Karpas-422 (cell line): ENCODE data around the gene KCNAB1. TPM values are rescaled to one million over a fixed set of nuclear protein-coding genes. Genes with fewer than 3 reads are reported as not detected.

Source experiments
- DNase-seq: peaks from one replicate; pipeline ENCODE4 v3.0.0-alpha.2; 2015
- H2AFZ ChIP-seq: fragments of 200-600 bp; sonication (generic); 2 replicates; pipeline ENCODE4 v1.6.1; 2014; ENCODE audit warnings: antibody characterized with exemption, low read length, mixed read lengths
- H3K27ac ChIP-seq: fragments of 200-600 bp; sonication (generic); 2 replicates; pipeline ENCODE4 v1.5.1; 2014; ENCODE audit warnings: mild to moderate bottlenecking, low read length, moderate library complexity
- H3K27me3 ChIP-seq: fragments of 200-600 bp; sonication (generic); 2 replicates; pipeline ENCODE4 v1.6.1; 2014; ENCODE audit warnings: low read length, mixed read lengths
- H3K36me3 ChIP-seq: fragments of 200-600 bp; sonication (generic); 2 replicates; pipeline ENCODE4 v1.6.1; 2014; ENCODE audit warnings: low read length, mixed read lengths; ENCODE audit not compliant: insufficient read depth
- H3K4me1 ChIP-seq: fragments of 200-600 bp; sonication (generic); 2 replicates; pipeline ENCODE4 v1.6.1; 2014; ENCODE audit warnings: mild to moderate bottlenecking, low read length, mixed read lengths
- H3K4me2 ChIP-seq: fragments of 200-600 bp; sonication (generic); 2 replicates; pipeline ENCODE4 v1.6.1; 2014; ENCODE audit warnings: low read length, low read depth, mild to moderate bottlenecking; ENCODE audit not compliant: poor library complexity, severe bottlenecking
- H3K4me3 ChIP-seq: fragments of 200-600 bp; sonication (generic); 2 replicates; pipeline ENCODE4 v1.5.1; 2014; ENCODE audit warnings: mild to moderate bottlenecking, antibody characterized with exemption, low read length, mixed read lengths
- H3K79me2 ChIP-seq: fragments of 200-600 bp; sonication (generic); 2 replicates; pipeline ENCODE4 v1.6.1; 2014; ENCODE audit warnings: mild to moderate bottlenecking, low read length, mixed read lengths
- H3K9ac ChIP-seq: fragments of 200-600 bp; sonication (generic); 2 replicates; pipeline ENCODE4 v1.6.0; 2014; ENCODE audit warnings: low read length
- H3K9me2 ChIP-seq: fragments of 200-600 bp; sonication (generic), shearing (Covaris generic); replicated peaks from 2 replicates; pipeline ENCODE4 v1.6.0; 2014; ENCODE audit warnings: mild to moderate bottlenecking, low read length, moderate library complexity; ENCODE audit not compliant: insufficient read depth
- H3K9me3 ChIP-seq: fragments of 300-700, 200-600 bp; sonication (generic); 2 replicates; pipeline ENCODE4 v1.6.1; 2014; ENCODE audit warnings: low read length, mixed read lengths
- H4K20me1 ChIP-seq: fragments of 200-600 bp; sonication (generic); 2 replicates; pipeline ENCODE4 v1.6.1; 2014; ENCODE audit warnings: mild to moderate bottlenecking, antibody characterized with exemption, low read length, low read depth; ENCODE audit not compliant: insufficient read depth
- total RNA-seq: library from RNA; depleted of rRNA; stranded (reverse); fragments of >200 nt; shearing (Covaris generic); gene quantifications from 2 replicates; pipeline ENCODE4 v1.2.3, GENCODE V29; 2014; ENCODE audit warnings: low replicate concordance

Gene KCNAB1
- total RNA-seq, 1 experiment from 2014 or later: not detected

DNA sequence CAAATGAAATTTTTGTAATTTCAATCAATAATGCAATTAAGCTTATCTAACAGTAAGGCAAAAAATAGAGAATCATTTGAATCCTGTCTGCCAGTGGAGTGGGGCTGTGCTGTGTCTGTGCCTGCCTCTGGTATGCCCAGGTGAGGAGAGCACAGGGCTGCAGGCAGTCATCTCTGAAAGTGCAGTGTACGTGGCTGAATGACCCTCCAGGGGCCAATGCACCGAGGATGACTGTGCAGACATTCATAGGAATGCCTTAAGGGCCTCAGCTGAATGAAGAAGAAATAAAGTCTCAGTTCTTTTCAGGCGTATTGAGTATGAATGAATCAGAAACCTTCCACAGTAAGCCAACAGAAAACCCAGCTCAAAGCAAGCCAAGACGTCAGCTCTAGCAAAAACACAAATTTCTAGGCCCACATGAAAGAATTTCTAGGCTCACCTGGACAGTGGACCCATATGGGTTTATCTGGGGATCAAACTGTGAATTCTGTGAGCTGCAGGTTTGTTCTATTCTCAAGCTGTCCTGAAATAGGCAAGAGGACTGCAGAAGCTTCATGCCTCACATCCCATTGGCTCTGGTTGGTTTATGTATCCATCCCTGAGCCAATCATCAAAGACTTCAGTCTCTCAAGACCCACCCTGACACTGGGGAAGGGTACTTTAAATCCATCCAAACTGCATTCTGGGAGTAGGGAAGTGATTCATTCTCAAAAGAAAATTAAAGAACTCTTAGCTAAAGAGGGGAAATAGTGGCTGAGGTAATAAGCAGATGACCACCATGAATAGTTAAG is 311.2 kb downstream of the KCNAB1 start:
- Histone ChIP-seq H3K27ac (no peak overlapping the region), H4K20me1 (no peaks in the 10 kb centered on the region), H3K36me3 (no peaks in the 10 kb centered on the region), H3K9me2 (no peaks in the 10 kb centered on the region), H2AFZ (no peak overlapping the region), H3K9me3 (no peaks in the 10 kb centered on the region), H3K79me2 (no peaks in the 10 kb centered on the region), H3K4me3 (no peak overlapping the region), H3K27me3 (no peaks in the 10 kb centered on the region), H3K4me1 (peaks cover 4% of the 10 kb centered on the region), H3K9ac (no peak overlapping the region), H3K4me2 (no peak overlapping the region)
- DNase-seq: no peak

DNA sequence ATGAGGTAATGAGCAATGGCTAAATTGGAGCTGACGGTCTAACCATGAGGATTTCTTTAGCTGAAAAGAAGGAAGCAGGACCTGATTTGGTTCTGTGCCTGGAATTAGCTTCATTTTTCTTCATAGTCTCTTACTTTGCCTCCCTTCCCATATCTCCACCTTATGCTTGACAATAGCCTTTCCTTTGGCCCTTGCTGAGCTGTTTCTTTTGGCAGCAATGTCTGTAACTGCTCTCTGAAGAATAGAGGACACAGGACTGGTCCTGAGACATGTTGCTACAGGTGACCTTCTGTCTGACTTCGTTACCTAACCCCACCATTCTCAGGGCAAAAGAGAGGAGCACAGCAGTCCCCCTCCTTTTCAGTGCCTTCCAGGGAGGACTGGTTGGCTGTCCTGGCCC is 312.2 kb downstream of the KCNAB1 start:
- Histone ChIP-seq H3K36me3 (no peaks in the 10 kb centered on the region), H3K4me2 (no peak overlapping the region), H3K9me3 (no peaks in the 10 kb centered on the region), H2AFZ (no peak overlapping the region), H3K4me1 (peaks cover 4% of the 10 kb centered on the region), H3K9ac (no peak overlapping the region), H3K27me3 (no peaks in the 10 kb centered on the region), H4K20me1 (no peaks in the 10 kb centered on the region), H3K27ac (no peak overlapping the region), H3K79me2 (no peaks in the 10 kb centered on the region), H3K9me2 (no peaks in the 10 kb centered on the region), H3K4me3 (no peak overlapping the region)
- no peak for DNase-seq

DNA sequence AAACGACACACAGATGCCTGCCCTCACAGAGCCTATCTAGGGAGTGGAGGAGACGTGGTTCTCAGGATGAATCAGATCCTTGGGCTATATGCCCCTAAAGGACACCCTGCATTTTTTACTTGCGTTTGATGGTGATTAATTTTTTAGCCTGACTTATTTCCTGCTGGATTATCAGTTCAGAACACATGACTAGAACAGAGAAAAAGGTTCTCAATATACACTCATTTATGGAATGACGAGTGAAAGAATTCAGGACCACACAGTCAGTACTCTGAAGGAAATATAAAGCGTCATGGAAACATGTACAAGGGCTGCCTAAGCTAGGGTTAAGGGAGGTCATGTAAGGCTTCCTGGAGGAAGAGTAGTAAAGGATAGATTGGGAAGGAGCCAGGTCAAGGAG is 312.8 kb downstream of the KCNAB1 start:
- Histone ChIP-seq H3K9me2 (no peaks in the 10 kb centered on the region), H2AFZ (no peak overlapping the region), H4K20me1 (no peaks in the 10 kb centered on the region), H3K27me3 (no peaks in the 10 kb centered on the region), H3K4me1 (peaks cover 4% of the 10 kb centered on the region), H3K9me3 (no peaks in the 10 kb centered on the region), H3K9ac (no peak overlapping the region), H3K79me2 (no peaks in the 10 kb centered on the region), H3K4me3 (no peak overlapping the region), H3K4me2 (no peak overlapping the region), H3K36me3 (no peaks in the 10 kb centered on the region), H3K27ac (no peak overlapping the region)
- no peak for DNase-seq

DNA sequence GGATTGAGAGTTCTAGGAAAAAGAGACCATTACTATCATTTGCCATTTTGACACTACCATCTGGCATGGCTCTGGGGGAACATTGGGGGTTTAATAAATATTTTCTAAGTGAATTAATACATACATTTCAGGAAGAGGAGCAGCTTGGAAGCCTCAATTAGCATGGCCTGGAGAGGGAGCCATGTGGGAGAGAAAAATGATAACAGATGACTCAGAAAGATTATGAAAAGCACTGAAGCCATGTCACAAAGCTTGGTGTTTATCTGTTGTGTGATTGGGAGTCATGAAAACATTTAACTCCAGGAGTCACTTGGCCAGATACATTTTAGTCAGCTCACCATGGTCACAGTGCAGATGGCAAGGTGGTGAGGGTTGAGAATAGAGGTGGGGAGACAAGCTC is 313.5 kb downstream of the KCNAB1 start:
- H3K27me3 ChIP-seq: no peaks in the 10 kb centered on the region

DNA sequence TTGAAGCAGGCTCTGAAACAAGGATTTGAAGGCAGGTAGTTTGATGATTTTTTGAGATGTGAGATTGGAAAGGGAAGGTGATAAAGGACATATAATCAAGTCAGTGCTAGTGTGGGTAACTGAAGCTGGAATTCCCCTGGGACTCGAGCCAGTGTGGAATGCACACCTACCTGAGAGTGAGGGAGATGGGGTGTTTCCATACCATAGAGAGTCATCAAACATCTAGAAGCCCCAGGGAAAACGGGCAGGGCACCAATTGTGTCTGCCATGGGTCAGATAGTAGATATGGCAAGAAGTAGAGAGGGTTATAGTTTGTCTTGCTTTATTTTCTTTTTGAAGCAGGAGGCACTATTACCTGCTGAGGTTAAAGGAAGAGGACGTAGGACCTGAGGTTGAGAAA is 314.5 kb downstream of the KCNAB1 start:
- Histone ChIP-seq H3K36me3 (no peaks in the 10 kb centered on the region), H3K27ac (no peak overlapping the region), H3K4me1 (peaks cover 4% of the 10 kb centered on the region), H3K27me3 (no peaks in the 10 kb centered on the region), H3K9me2 (no peaks in the 10 kb centered on the region), H3K79me2 (no peaks in the 10 kb centered on the region), H3K9me3 (no peaks in the 10 kb centered on the region), H4K20me1 (no peaks in the 10 kb centered on the region), H3K9ac (no peak overlapping the region), H3K4me3 (no peak overlapping the region), H3K4me2 (no peak overlapping the region), H2AFZ (no peak overlapping the region)
- DNase-seq: no peak

More for the DNA sequence above, 313.5 kb downstream of the KCNAB1 start:
- no peak overlapping the region for H3K4me2 ChIP-seq
- H3K27ac ChIP-seq: no peak overlapping the region
- H4K20me1 ChIP-seq: no peaks in the 10 kb centered on the region
- DNase-seq: no peak
- H3K4me3 ChIP-seq: no peak overlapping the region
- H3K79me2 ChIP-seq: no peaks in the 10 kb centered on the region
- no peak overlapping the region for H3K9ac ChIP-seq
- H3K9me3 ChIP-seq: no peaks in the 10 kb centered on the region
- H3K36me3 ChIP-seq: no peaks in the 10 kb centered on the region
- no peaks in the 10 kb centered on the region for H3K9me2 ChIP-seq
- H2AFZ ChIP-seq: no peak overlapping the region
- peaks cover 4% of the 10 kb centered on the region for H3K4me1 ChIP-seq

DNA sequence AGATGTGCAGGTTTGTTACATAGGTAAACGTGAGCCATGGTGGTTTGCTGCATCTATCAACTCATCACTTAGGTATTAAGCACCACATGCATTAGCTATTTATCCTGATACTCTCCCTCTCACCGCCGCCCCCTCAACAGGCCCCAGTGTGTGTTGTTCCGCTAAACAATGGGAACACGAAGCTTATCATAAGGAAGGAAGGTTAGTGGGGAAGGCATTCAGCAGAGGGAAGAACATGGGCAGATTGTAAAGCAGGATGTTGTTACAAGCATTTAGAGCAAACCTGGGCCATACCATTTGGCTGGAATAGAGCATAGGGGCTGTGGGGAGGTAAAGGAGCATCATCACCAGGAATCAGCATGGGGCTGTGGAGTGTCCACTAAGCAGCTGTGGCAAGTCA is 322.7 kb downstream of the KCNAB1 start:
- H4K20me1 ChIP-seq: no peaks in the 10 kb centered on the region
- H3K9ac ChIP-seq: no peak overlapping the region
- H3K27me3 ChIP-seq: no peaks in the 10 kb centered on the region; the same call in 1 of the 2 replicates
- DNase-seq: no peak
- no peak overlapping the region for H3K4me3 ChIP-seq
- no peak overlapping the region for H3K27ac ChIP-seq
- no peak overlapping the region for H2AFZ ChIP-seq
- H3K9me2 ChIP-seq: no peaks in the 10 kb centered on the region
- no peaks in the 10 kb centered on the region for H3K36me3 ChIP-seq
- no peaks in the 10 kb centered on the region for H3K79me2 ChIP-seq
- H3K4me2 ChIP-seq: no peak overlapping the region
- no peaks in the 10 kb centered on the region for H3K9me3 ChIP-seq
- peaks cover 4% of the 10 kb centered on the region; the same call in 1 of the 2 replicates for H3K4me1 ChIP-seq

DNA sequence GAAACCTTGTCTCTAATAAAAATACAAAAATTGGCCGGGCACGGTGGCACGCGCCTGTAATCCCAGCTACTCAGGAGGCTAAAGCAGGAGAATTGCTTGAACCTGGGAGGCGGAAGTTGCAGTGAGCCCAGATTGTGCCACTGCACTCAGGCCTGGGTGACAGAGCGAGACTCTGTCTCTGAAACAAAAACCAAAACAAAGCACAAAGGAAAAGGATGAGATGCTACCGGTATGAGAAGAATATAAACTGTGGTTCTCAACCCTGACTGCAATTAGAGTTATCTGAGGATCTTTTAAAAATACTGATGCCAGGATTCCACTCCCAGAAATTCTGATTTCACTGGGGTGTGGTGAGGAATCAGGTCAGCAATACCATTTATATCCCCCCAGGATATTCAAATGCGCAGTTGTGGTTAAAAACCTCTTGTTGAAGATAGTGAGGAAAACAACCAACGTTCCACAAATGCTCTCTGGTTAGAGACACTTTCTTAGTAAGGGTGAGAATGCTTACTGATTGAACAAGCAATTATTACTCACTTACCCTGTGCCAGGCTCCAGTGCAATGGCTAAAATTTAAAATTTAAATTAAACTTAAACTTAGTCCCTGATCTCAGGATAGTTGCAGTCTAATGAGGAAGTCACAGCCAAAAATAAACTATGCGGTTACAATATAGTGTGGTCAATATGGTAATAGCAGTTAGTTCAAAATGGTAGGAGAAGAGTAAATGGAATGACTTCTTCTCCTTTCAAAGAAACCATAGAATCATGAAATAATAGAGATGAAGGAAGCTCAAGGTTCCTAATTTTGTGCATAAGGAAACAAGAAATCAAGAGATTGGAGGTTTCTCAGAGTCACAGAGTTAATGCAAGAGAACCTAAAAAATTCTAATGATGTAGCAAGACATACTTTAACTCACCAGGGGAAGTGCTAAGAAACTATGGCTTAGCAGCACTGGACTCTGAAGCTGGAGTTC is 325.0 kb downstream of the KCNAB1 start:
- H3K27ac ChIP-seq: no peak overlapping the region

DNA sequence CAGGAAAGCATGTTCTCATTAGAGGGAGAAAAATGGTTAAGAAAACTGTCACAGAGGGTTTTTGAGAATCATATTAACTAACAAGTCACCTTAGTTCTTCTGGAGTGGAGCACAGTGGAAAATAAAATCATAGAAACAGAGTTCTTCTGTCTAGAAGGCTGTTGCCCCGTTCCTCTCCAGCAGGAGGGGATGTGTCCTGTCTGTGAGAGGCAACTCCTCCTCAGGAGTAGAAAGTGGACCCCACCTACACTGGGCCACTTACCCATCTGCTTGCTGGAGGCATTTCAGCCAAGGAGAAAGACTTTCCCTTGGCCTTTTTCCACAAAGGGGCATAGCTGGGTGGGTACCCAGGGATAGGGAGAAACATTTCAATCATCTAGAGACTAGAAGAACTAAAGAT is 327.9 kb downstream of the KCNAB1 start:
- no peaks in the 10 kb centered on the region for H4K20me1 ChIP-seq
- peaks cover 4% of the 10 kb centered on the region; the same call in 1 of the 2 replicates for H3K4me1 ChIP-seq
- no peak overlapping the region for H2AFZ ChIP-seq
- no peaks in the 10 kb centered on the region for H3K9me2 ChIP-seq
- no peaks in the 10 kb centered on the region for H3K27me3 ChIP-seq
- no peak overlapping the region for H3K27ac ChIP-seq
- no peaks in the 10 kb centered on the region for H3K9me3 ChIP-seq
- H3K36me3 ChIP-seq: no peaks in the 10 kb centered on the region
- no peak overlapping the region for H3K9ac ChIP-seq
- no peak overlapping the region for H3K4me2 ChIP-seq
- peak; percentile 62 for DNase-seq
- no peaks in the 10 kb centered on the region for H3K79me2 ChIP-seq
- H3K4me3 ChIP-seq: no peak overlapping the region

More for the DNA sequence above, 325.0 kb downstream of the KCNAB1 start:
- no peaks in the 10 kb centered on the region for H4K20me1 ChIP-seq
- no peaks in the 10 kb centered on the region; the same call in 1 of the 2 replicates for H3K27me3 ChIP-seq
- no peak overlapping the region for H3K4me2 ChIP-seq
- no peak overlapping the region for H2AFZ ChIP-seq
- no peaks in the 10 kb centered on the region for H3K36me3 ChIP-seq
- no peak for DNase-seq
- H3K4me1 ChIP-seq: peaks cover 4% of the 10 kb centered on the region; the same call in 1 of the 2 replicates
- H3K9me3 ChIP-seq: no peaks in the 10 kb centered on the region
- no peak overlapping the region for H3K4me3 ChIP-seq
- no peak overlapping the region for H3K9ac ChIP-seq
- no peaks in the 10 kb centered on the region for H3K9me2 ChIP-seq
- H3K79me2 ChIP-seq: no peaks in the 10 kb centered on the region
